HG03095 (cell line): Measurements from ENCODE around the gene TRAPPC13.
"Not testable (repeated sequence)": the region's sequence is repeated elsewhere in the genome, so short reads cannot be mapped to it uniquely, and the experiment has no call there.

Experiments
- ATAC-seq: cut with Tn5 transposase; IDR thresholded peaks from one replicate; pipeline ENCODE4 v1.9.1; 2021; ENCODE audit warnings: moderate library complexity; ENCODE audit not compliant: unreplicated experiment

TRAPPC13 gene

GRCh38 chr5:65674749-65675148 is 49.9 kb downstream of the TRAPPC13 start:
- no peak for ATAC-seq

GRCh38 chr5:65676056-65676455 is 51.2 kb downstream of the TRAPPC13 start:
- ATAC-seq = not testable (repeated sequence)

- no peak for ATAC-seq
These were observed 57.3 kb downstream of the TRAPPC13 start for GRCh38 chr5:65682148-65682547.

GRCh38 chr5:65693121-65693520 is 68.3 kb downstream of the TRAPPC13 start:
- no peak for ATAC-seq

GRCh38 chr5:65695162-65695755 is 70.4 kb downstream of the TRAPPC13 start:
- ATAC-seq = no peak

- ATAC-seq = no peak
These were observed 71.1 kb downstream of the TRAPPC13 start for GRCh38 chr5:65695896-65696295.

GRCh38 chr5:65696892-65697291 is 72.1 kb downstream of the TRAPPC13 start:
- no peak for ATAC-seq

- no peak for ATAC-seq
These were observed 74.5 kb downstream of the TRAPPC13 start for GRCh38 chr5:65699338-65699737.

- no peak for ATAC-seq
These were observed 77.2 kb downstream of the TRAPPC13 start for GRCh38 chr5:65702036-65702435.

- no peak for ATAC-seq
These were observed 79.9 kb downstream of the TRAPPC13 start for GRCh38 chr5:65704621-65705239.

GRCh38 chr5:65707663-65708062 is 82.8 kb downstream of the TRAPPC13 start:
- ATAC-seq = no peak

- ATAC-seq = no peak
These were observed 83.3 kb downstream of the TRAPPC13 start for GRCh38 chr5:65708145-65708544.
